ENCODE results near the gene SETD1B.
A peak's percentile ranks its signal among the peaks of the same experiment; 100 is the strongest.

The SETD1B gene

GRCh38 chr12:121831571-121832245 lies 27.9 kb downstream of the SETD1B start:
- TF ChIP-seq, protein P1, sequence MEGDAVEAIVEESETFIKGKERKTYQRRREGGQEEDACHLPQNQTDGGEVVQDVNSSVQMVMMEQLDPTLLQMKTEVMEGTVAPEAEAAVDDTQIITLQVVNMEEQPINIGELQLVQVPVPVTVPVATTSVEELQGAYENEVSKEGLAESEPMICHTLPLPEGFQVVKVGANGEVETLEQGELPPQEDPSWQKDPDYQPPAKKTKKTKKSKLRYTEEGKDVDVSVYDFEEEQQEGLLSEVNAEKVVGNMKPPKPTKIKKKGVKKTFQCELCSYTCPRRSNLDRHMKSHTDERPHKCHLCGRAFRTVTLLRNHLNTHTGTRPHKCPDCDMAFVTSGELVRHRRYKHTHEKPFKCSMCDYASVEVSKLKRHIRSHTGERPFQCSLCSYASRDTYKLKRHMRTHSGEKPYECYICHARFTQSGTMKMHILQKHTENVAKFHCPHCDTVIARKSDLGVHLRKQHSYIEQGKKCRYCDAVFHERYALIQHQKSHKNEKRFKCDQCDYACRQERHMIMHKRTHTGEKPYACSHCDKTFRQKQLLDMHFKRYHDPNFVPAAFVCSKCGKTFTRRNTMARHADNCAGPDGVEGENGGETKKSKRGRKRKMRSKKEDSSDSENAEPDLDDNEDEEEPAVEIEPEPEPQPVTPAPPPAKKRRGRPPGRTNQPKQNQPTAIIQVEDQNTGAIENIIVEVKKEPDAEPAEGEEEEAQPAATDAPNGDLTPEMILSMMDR (IDR thresholded peaks at IDR 0.05; ENCODE audit: low read depth, low read length), result no peak
- no peak overlapping the region for H3K4me3 ChIP-seq (ENCODE audit: low read depth, low read length)
- DNase-seq (ENCODE audit: low read depth, low spot score), result no peak
- in situ Hi-C loops (cut with HindIII; ENCODE audit: low sequenced_read_pairs), result no loop called here

DNA sequence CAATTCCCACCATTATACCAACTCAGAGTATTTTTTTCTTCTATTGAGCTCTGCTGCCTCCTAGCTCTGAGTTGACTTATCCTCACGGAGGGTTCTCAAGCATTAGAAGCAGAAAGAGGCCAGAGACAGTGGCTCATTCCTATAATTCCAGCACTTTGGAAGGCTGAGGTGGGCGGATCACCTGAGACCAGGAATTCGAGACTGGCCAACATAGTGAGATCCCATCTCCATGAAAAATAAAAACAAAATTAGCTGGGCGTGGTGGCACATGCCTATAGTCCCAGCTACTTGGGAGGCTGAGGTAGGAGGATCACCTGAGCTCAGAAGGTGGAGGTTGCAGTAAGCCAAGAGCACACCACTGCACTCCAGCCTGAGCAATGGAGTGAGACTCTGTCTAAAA lies 33.9 kb downstream of the SETD1B start:
- TF ChIP-seq, protein P1 (IDR thresholded peaks at IDR 0.05; ENCODE audit: low read depth, low read length), result no peak
- DNase-seq (ENCODE audit: low read depth, low spot score), result no peak
- no peak overlapping the region for H3K4me3 ChIP-seq (ENCODE audit: low read depth, low read length)
- in situ Hi-C loops (cut with HindIII; ENCODE audit: low sequenced_read_pairs), result no loop called here

DNA sequence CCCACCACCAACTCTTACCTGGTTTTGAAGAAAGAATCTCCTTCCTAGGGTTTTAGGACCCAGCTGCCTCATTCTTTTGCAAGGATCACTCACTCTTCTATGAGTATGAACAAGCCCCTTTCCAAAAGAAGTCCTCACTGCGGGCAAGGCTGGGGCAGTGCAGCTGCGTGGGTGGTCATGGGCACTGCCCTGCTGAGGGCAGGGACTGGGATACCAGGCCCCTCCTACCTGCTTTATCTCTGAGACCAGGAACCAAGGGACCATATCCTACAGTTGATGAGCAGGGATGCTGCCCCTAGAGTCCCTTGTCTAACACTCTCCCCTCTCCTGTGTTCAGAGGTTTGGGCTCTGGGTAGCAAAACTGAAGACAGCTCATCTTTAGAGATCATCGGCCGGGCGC lies 34.3 kb downstream of the SETD1B start:
- in situ Hi-C loops (cut with HindIII; ENCODE audit: low sequenced_read_pairs), result no loop called here
- TF ChIP-seq, protein P1 (IDR thresholded peaks at IDR 0.05; ENCODE audit: low read depth, low read length), result no peak
- H3K4me3 ChIP-seq (ENCODE audit: low read depth, low read length), result no peak overlapping the region
- no peak for DNase-seq (ENCODE audit: low read depth, low spot score)

DNA sequence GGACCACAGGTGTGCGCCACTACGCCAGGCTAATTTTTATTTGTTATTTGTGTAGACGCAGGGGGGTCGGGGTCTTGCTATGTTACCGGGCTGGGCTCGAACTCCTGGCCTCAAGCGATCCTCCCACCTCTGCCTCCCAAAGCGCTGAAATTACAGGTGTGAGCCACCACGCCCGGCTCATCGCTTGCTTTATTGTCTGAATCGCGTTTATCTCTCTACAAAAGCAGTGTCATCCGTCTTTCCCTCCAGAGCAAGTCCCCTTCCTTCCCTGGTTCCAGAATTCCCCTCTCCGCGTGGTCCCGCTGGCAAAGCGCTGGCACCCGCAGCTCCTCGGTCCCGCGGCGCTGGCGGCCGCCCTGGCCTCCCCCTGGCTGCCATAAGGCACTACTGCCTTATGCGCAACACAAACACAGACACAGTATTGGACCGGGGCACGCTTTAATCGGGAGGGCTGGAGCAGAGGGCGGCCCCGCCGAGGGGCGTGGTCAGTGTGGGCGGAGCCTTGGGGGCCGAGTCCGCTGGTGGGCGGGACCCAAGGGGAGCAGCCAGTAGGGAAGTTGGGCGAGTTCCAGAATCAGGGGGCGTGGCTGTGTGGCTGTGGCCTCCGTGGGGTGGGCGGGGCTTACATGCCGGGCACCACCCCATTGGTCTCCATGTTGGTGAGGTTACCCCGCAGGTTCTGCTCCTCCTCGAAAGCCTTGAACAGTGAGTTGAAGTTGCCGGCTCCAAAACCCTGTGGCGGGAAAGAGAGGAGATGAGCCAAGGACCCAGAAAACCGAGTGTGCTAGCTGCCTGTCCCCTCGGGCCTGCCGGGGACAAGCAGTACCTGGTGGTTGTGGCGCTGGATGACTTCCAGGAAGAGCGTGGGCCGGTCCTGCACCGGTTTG lies 35.5 kb downstream of the SETD1B start:
- peak; percentile 97 for DNase-seq (ENCODE audit: low read depth, low spot score)
- in situ Hi-C loops (cut with HindIII; ENCODE audit: low sequenced_read_pairs), result no loop called here
- peak overlapping the region; percentile 69 for H3K4me3 ChIP-seq (ENCODE audit: low read depth, low read length)
- TF ChIP-seq, protein P1 (IDR thresholded peaks at IDR 0.05; ENCODE audit: low read depth, low read length), result peak; percentile 31

DNA sequence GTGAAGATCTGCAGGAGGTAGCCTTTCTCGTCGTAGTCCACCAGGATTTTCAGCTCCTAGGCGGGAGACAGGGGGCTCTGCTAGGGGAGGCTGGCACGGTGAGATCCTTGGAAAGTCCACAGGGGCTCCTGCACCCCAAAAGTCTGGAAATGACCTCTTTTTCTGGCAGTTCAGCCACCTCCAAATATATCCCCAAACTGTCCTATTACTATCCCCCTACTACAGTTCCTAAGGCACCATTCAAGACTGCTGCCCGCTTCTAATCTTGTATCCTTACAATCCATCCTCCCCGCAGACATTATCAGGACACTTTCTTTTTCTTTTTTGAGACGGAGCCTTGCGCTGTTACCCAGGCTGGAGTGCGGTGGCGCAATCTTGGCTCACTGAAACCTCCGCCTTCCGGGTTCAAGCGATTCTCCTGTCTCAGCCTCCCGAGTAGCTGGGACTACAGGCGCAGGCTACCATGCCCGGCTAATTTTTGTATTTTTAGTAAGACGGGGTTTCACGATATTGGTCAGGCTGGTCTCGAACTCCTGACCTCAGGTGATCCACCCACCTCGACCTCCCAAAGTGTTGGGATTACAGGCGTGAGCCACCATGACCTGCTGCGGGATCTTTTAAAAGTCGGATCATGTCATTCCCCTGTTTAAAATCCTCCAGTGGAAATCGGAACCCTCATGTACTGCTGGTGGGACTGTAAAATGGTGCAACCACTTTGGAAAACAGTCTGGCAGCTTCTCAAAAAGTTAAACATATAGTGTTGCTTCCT lies 36.4 kb downstream of the SETD1B start:
- in situ Hi-C loops (cut with HindIII; ENCODE audit: low sequenced_read_pairs), result no loop called here
- H3K4me3 ChIP-seq (ENCODE audit: low read depth, low read length), result peak overlapping the region; percentile 69
- TF ChIP-seq, protein P1 (IDR thresholded peaks at IDR 0.05; ENCODE audit: low read depth, low read length), result no peak
- DNase-seq (ENCODE audit: low read depth, low spot score), result no peak

DNA sequence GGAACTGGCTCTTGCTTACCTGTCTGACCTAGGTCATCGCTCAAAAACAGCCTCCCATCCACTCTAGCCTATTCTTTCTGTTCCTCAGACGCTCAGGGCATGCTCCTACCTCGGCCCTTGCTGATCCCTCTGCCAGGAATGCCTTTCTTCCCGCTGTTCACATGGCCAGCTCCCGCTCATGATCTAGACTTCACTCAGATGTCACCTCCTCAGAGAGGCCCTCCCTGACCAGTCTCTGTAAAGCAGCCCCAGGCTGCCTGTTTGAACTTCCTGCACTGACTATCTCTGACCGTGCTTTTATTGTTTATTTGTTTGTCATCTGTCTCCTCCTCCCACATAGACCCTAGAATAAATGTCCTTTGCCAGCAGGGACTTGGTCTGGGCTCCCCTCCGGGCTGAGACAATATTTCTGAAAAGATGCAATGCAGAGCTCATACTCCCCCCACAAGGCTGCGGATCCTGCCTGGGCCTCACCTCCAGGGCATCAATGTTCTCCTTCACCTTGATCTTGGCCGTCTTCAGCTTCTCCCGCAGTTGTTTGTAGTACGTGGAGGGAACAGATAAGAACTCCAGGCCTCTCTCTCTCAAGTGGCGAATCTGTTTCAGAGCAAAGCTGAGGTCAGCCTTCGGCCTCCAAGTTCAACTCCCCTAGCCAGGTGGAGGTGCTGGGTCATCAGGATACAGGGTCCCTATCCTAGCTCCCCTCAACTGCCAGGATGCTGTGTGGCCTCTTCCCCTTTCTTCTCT lies 39.6 kb downstream of the SETD1B start:
- in situ Hi-C loops (cut with HindIII; ENCODE audit: low sequenced_read_pairs), result no loop called here
- TF ChIP-seq, protein P1 (IDR thresholded peaks at IDR 0.05; ENCODE audit: low read depth, low read length), result no peak

More for the DNA sequence above, 39.6 kb downstream of the SETD1B start:
- DNase-seq (ENCODE audit: low read depth, low spot score), result no peak
- H3K4me3 ChIP-seq (ENCODE audit: low read depth, low read length), result no peak overlapping the region
